Activated T-cell treated with anti-CD3 and anti-CD28 coated beads for 24 hours (primary cell): Measurements from ENCODE around the gene GRK2.

Experiments used
- DNase-seq: peaks from one replicate; pipeline ENCODE4 v3.0.0-alpha.2; 2020; ENCODE audit warnings: low read depth

Gene GRK2

GRCh38 chr11:67283481-67283963 is 17.2 kb downstream of the GRK2 start:
- no peak for DNase-seq

- DNase-seq: no peak
Observed at GRCh38 chr11:67284811-67285540, 18.7 kb downstream of the GRK2 start.

GRCh38 chr11:67285541-67286498 is 19.5 kb downstream of the GRK2 start:
- DNase-seq: no peak

- DNase-seq: no peak
Observed at GRCh38 chr11:67286621-67287333, 20.5 kb downstream of the GRK2 start.

- no peak for DNase-seq
Observed at GRCh38 chr11:67287355-67288197, 21.3 kb downstream of the GRK2 start.

GRCh38 chr11:67288198-67288451 is 21.9 kb downstream of the GRK2 start:
- no peak for DNase-seq

GRCh38 chr11:67288452-67289225 is 22.4 kb downstream of the GRK2 start:
- peak; percentile 84 for DNase-seq

GRCh38 chr11:67289226-67289650 is 23.0 kb downstream of the GRK2 start, which contains the start of gene ANKRD13D:
ANKRD13D (plus strand) TSS chr11:67289303; CDS start chr11:67289461, 158 bp downstream.
- DNase-seq: no peak

- DNase-seq: no peak
Observed at GRCh38 chr11:67289651-67290479, 23.6 kb downstream of the GRK2 start.

- DNase-seq: no peak
Observed at GRCh38 chr11:67290801-67291200, 24.5 kb downstream of the GRK2 start.

GRCh38 chr11:67291481-67292381 is 25.5 kb downstream of the GRK2 start:
- DNase-seq: no peak

- no peak for DNase-seq
Observed at GRCh38 chr11:67292671-67293070, 26.4 kb downstream of the GRK2 start.

GRCh38 chr11:67293090-67293489 is 26.8 kb downstream of the GRK2 start:
- no peak for DNase-seq

GRCh38 chr11:67295846-67296245 is 29.6 kb downstream of the GRK2 start:
- DNase-seq: no peak

- DNase-seq: no peak
Observed at GRCh38 chr11:67298786-67299185, 32.5 kb downstream of the GRK2 start.

GRCh38 chr11:67299471-67300191 is 33.4 kb downstream of the GRK2 start:
- DNase-seq: no peak

- DNase-seq: no peak
Observed at GRCh38 chr11:67300256-67300755, 34.0 kb downstream of the GRK2 start.
